H1 (cell line): ENCODE results near the gene DMAC2. TPM values are rescaled to one million over a fixed set of nuclear protein-coding genes. Genes with fewer than 3 reads are reported as not detected.

Experiments
- ASH2L ChIP-seq: fragments of 200-600, 300-600 bp; sonication (generic); IDR thresholded peaks from one replicate; pipeline ENCODE4 v1.7.1; 2017; ENCODE audit warnings: low read length
- CREB1 ChIP-seq: IDR thresholded peaks from 2 replicates; pipeline ENCODE4 v1.6.1; 2012; ENCODE audit warnings: inconsistent platforms
- EP300 ChIP-seq, 2 experiments: IDR thresholded peaks; 1 replicate in 1 of 2; 2 replicates in 1 of 2; pipeline ENCODE4 v1.6.1; 2011 to 2012; ENCODE audit warnings: low read depth in 2 of 2, low read length in 2 of 2, mild to moderate bottlenecking in 2 of 2, borderline replicate concordance in 1 of 2, inconsistent platforms in 1 of 2, moderate library complexity in 1 of 2
- GABPA ChIP-seq: IDR thresholded peaks from 2 replicates; pipeline ENCODE4 v1.6.1; 2011; ENCODE audit warnings: mild to moderate bottlenecking, low read length, moderate library complexity, borderline replicate concordance; ENCODE audit not compliant: insufficient read depth
- PHF8 ChIP-seq: fragments of 200-600 bp; sonication (generic); conservative IDR thresholded peaks from 2 replicates; pipeline ENCODE4 v1.7.1; 2012; ENCODE audit warnings: low read depth, mild to moderate bottlenecking, inconsistent platforms, low read length, moderate library complexity
- RAD21 ChIP-seq, 2 experiments: IDR thresholded peaks in 1 of 2; conservative IDR thresholded peaks in 1 of 2; 2 replicates each; pipeline ENCODE4 v1.6.1; 2011; ENCODE audit warnings: low read depth in 2 of 2, low read length in 2 of 2, improper control_type of control experiment in 1 of 2, inconsistent platforms in 1 of 2, mild to moderate bottlenecking in 1 of 2, moderate library complexity in 1 of 2
- RFX5 ChIP-seq: IDR thresholded peaks from 2 replicates; pipeline ENCODE4 v1.6.1; 2011; ENCODE audit warnings: low read depth, low read length, improper control_type of control experiment, borderline replicate concordance
- SP2 ChIP-seq: IDR thresholded peaks from 2 replicates; pipeline ENCODE4 v1.6.1; 2012; ENCODE audit warnings: mild to moderate bottlenecking, low read length, inconsistent platforms
- ZNF274 ChIP-seq: IDR thresholded peaks from 2 replicates; pipeline ENCODE4 v1.7.0; 2012; ENCODE audit warnings: low read length, borderline replicate concordance; ENCODE audit errors: extremely low read depth
- polyA plus RNA-seq, 7 experiments: library from polyadenylated mRNA; depleted of rRNA in 3 of 7; stranded (reverse) in 5 of 7; unstranded in 2 of 7; fragments of >200 nt in 5 of 7; fragments of 200-250 nt in 2 of 7; gene quantifications; 1 replicate in 5 of 7; 2 replicates in 1 of 7; 4 replicates in 1 of 7; pipeline versions ENCODE4 v1.2.1 to v1.2.3, GENCODE V29; 2011 to 2013; ENCODE audit warnings: missing spikeins in 2 of 7, mixed read lengths in 2 of 7
- total RNA-seq: library from RNA; stranded (reverse); fragmentation: NEBNext Ultra II Directional; extraction: Animal tissue kit (Norgen Biotek cat#: 25700); gene quantifications from 2 replicates; pipeline ENCODE4 v1.2.1, GENCODE V29; 2021
- TF ChIP-seq, protein P1 (sequence below): IDR thresholded peaks from 2 replicates; pipeline ENCODE4 v1.6.1; 2012; ENCODE audit warnings: low read length, inconsistent platforms
- TF ChIP-seq, protein P2 (sequence below): IDR thresholded peaks from 2 replicates; pipeline ENCODE4 v1.6.1; 2011; ENCODE audit warnings: low read length, improper control_type of control experiment

The DMAC2 gene
- total and polyA plus RNA-seq, 2 of the 8 experiments (the other 6 are each of a cell fraction or from before 2014, with no cell fraction given): 86.8 to 170 TPM

DNA sequence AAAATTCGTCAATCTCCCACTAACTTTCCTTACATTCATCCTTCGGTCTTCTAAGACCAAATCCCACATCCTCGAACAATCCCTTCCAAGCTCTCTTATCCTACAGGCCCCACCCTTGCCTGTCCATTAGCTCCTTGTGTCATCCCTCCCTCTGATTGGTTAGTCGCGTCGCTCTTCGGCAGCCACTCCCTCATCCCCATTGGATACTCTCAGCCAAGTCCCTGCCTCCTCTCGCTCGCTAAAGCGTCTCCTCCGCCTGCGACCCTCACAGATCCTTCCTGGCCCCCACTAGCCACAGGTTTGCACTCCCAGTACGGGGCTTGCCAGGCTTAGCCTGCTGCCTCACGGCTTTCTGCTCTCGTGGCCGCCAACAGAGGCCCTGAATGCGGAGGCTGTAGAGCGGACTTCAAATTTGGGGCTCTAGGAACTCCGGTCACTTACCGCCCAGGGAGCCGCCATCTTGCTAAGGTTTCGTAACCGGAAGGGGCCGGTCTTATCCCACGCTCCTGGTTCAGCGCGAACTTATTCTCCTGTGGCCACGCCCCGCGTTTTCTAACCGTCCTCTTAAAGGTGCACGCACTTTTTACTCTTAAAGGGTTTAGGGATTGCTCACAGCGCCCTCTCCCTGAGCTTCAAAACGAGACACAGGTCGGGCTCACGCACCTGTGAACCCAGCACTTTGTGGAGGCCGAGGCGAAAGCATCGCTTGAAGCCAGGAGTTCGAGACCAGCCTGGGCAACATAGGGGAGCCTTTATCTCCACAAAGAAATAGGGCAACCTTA, at the start of gene DMAC2 (continued):
- TF ChIP-seq RFX5 (no peak), ZNF274 (no peak), EP300 (IDR thresholded peaks at IDR 0.05; ENCODE audit: borderline replicate concordance in 1 of 2, low read depth in 2 of 2, low read length in 2 of 2) (no peak), ASH2L (peak; percentile 89), PHF8 (peak; percentile 100), CREB1 (peak; percentile 32; the same call in 1 of the 2 replicates), GABPA (no peak), SP2 (no peak; the same call in 1 of the 2 replicates), RAD21 (IDR thresholded peaks at IDR 0.05 in 1 of 2, conservative IDR thresholded peaks at IDR 0.05 in 1 of 2; ENCODE audit: low read depth in 2 of 2, low read length in 2 of 2) (peak; percentile 27 to 41; a peak in 3 of 4 replicates)
- TF ChIP-seq, protein P1, sequence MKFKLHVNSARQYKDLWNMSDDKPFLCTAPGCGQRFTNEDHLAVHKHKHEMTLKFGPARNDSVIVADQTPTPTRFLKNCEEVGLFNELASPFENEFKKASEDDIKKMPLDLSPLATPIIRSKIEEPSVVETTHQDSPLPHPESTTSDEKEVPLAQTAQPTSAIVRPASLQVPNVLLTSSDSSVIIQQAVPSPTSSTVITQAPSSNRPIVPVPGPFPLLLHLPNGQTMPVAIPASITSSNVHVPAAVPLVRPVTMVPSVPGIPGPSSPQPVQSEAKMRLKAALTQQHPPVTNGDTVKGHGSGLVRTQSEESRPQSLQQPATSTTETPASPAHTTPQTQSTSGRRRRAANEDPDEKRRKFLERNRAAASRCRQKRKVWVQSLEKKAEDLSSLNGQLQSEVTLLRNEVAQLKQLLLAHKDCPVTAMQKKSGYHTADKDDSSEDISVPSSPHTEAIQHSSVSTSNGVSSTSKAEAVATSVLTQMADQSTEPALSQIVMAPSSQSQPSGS: peak; percentile 35; the same call in 1 of the 2 replicates
- TF ChIP-seq, protein P2, sequence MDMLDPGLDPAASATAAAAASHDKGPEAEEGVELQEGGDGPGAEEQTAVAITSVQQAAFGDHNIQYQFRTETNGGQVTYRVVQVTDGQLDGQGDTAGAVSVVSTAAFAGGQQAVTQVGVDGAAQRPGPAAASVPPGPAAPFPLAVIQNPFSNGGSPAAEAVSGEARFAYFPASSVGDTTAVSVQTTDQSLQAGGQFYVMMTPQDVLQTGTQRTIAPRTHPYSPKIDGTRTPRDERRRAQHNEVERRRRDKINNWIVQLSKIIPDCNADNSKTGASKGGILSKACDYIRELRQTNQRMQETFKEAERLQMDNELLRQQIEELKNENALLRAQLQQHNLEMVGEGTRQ: no peak
